K562 (cell line): ENCODE data around the gene FA2H. TPM values are rescaled to one million over a fixed set of nuclear protein-coding genes. Genes with fewer than 3 reads are reported as not detected.

Experiments used
- BRD4 ChIP-seq: fragments of 200-600 bp; sonication (generic); IDR thresholded peaks from 2 replicates; pipeline ENCODE4 v1.6.1; 2017; ENCODE audit warnings: inconsistent platforms
- CCNT2 ChIP-seq: IDR thresholded peaks from 2 replicates; pipeline ENCODE4 v1.6.1; 2011; ENCODE audit warnings: borderline replicate concordance, low read depth, mild to moderate bottlenecking, moderate library complexity, mixed read lengths, low read length; ENCODE audit not compliant: insufficient read length; ENCODE audit errors: extremely low read depth
- DPF2 ChIP-seq: fragments of 450-650 bp; IDR thresholded peaks from 2 replicates; pipeline ENCODE4 v1.6.1; 2016
- E2F6 ChIP-seq, 2 experiments: IDR thresholded peaks; 2 replicates each; pipeline ENCODE4 v1.6.1; 2011; ENCODE audit warnings: borderline replicate concordance in 1 of 2, control low read depth in 1 of 2, low read depth in 1 of 2, low read length in 1 of 2, mild to moderate bottlenecking in 1 of 2, mixed read lengths in 1 of 2, moderate library complexity in 1 of 2; ENCODE audit not compliant: insufficient read depth in 1 of 2, insufficient read length in 1 of 2, poor library complexity in 1 of 2, severe bottlenecking in 1 of 2; ENCODE audit errors: extremely low read depth in 1 of 2
- ELF4 ChIP-seq: fragments of 450-650 bp; formaldehyde crosslinking; IDR thresholded peaks from 2 replicates; pipeline ENCODE4 v1.4.0; 2022; ENCODE audit warnings: missing genetic modification characterization
- HDAC3 ChIP-seq: fragments of 450-650 bp; IDR thresholded peaks from 2 replicates; pipeline ENCODE4 v1.6.1; 2018; ENCODE audit warnings: borderline replicate concordance, mild to moderate bottlenecking, moderate library complexity; ENCODE audit not compliant: partially characterized antibody
- HDAC8 ChIP-seq: fragments of 450-650 bp; IDR thresholded peaks from 2 replicates; pipeline ENCODE4 v1.6.1; 2016; ENCODE audit warnings: mild to moderate bottlenecking, missing genetic modification characterization, moderate library complexity, missing compliant biosample characterization
- HNRNPLL ChIP-seq: fragments of 200-400 bp; formaldehyde crosslinking; IDR thresholded peaks from 2 replicates; pipeline ENCODE4 v1.6.1; 2017; ENCODE audit warnings: low read length, low read depth, mild to moderate bottlenecking; ENCODE audit not compliant: poor library complexity, severe bottlenecking
- L3MBTL2 ChIP-seq: fragments of 450-650 bp; IDR thresholded peaks from 2 replicates; pipeline ENCODE4 v1.6.1; 2016; ENCODE audit warnings: mild to moderate bottlenecking, moderate library complexity
- NFATC3 ChIP-seq: fragments of 450-650 bp; IDR thresholded peaks from 2 replicates; pipeline ENCODE4 v1.6.1; 2017; ENCODE audit warnings: mild to moderate bottlenecking
- NFRKB ChIP-seq: fragments of 450-650 bp; IDR thresholded peaks from 2 replicates; pipeline ENCODE4 v1.6.1; 2016; ENCODE audit warnings: low read depth
- PCBP2 ChIP-seq: fragments of 200-400 bp; formaldehyde crosslinking; IDR thresholded peaks from 2 replicates; pipeline ENCODE4 v1.6.1; 2018; ENCODE audit warnings: low read length, low read depth, mild to moderate bottlenecking, moderate library complexity; ENCODE audit not compliant: poor library complexity, severe bottlenecking
- PML ChIP-seq: IDR thresholded peaks from 2 replicates; pipeline ENCODE4 v1.6.1; 2012; ENCODE audit warnings: low read length, inconsistent platforms
- POLR2A ChIP-seq: fragments of 450-650 bp; conservative IDR thresholded peaks from 2 replicates; pipeline ENCODE4 v1.6.1; 2016
- RCOR1 ChIP-seq, 2 experiments: IDR thresholded peaks; 2 replicates each; pipeline ENCODE4 v1.6.1; 2012; ENCODE audit warnings: low read depth in 2 of 2, low read length in 2 of 2, borderline replicate concordance in 1 of 2, improper control_type of control experiment in 1 of 2
- SMAD4 ChIP-seq: fragments of 250-450 bp; sonication (Bioruptor Pico); conservative IDR thresholded peaks from 2 replicates; pipeline ENCODE4 v1.8.0; 2021; ENCODE audit warnings: inconsistent platforms, mild to moderate bottlenecking, moderate library complexity
- SMARCC2 ChIP-seq: fragments of 450-650 bp; IDR thresholded peaks from 2 replicates; pipeline ENCODE4 v1.6.1; 2017; ENCODE audit warnings: antibody characterized with exemption, moderate library complexity, mild to moderate bottlenecking, low read depth
- STAT5A ChIP-seq: IDR thresholded peaks from 2 replicates; pipeline ENCODE4 v1.6.1; 2012; ENCODE audit warnings: low read length, inconsistent platforms, borderline replicate concordance
- TAF1 ChIP-seq: IDR thresholded peaks from 2 replicates; pipeline ENCODE4 v1.6.1; 2011; ENCODE audit warnings: mild to moderate bottlenecking, low read length, moderate library complexity; ENCODE audit not compliant: insufficient read depth, control insufficient read depth, severe bottlenecking; ENCODE audit errors: extremely low read depth
- TAF9B ChIP-seq: fragments of 450-650 bp; IDR thresholded peaks from 2 replicates; pipeline ENCODE4 v1.6.1; 2018; ENCODE audit warnings: mild to moderate bottlenecking; ENCODE audit not compliant: partially characterized antibody
- TEAD4 ChIP-seq, 2 experiments: sonication (generic) in 1 of 2; formaldehyde crosslinking in 1 of 2; IDR thresholded peaks; 2 replicates each; pipeline versions ENCODE4 v1.6.1 to v1.8.0; 2012 to 2022; ENCODE audit warnings: borderline replicate concordance in 1 of 2, inconsistent platforms in 1 of 2, low read length in 1 of 2, mild to moderate bottlenecking in 1 of 2, missing genetic modification reagents in 1 of 2
- TGIF2 ChIP-seq: sonication (generic); formaldehyde crosslinking; IDR thresholded peaks from 2 replicates; pipeline ENCODE4 v1.8.1; 2022; ENCODE audit warnings: mild to moderate bottlenecking, missing genetic modification reagents, moderate library complexity
- TRIM24 ChIP-seq, 2 experiments: fragments of 450-650 bp; IDR thresholded peaks; 2 replicates each; pipeline ENCODE4 v1.6.1; 2016
- UBTF ChIP-seq, 2 experiments: IDR thresholded peaks; 2 replicates each; pipeline ENCODE4 v1.6.1; 2012; ENCODE audit warnings: improper control_type of control experiment in 2 of 2, low read depth in 2 of 2, low read length in 2 of 2, borderline replicate concordance in 1 of 2
- ZNF589 ChIP-seq: fragments of 200-800 bp; sonication (Bioruptor generic); IDR thresholded peaks from 2 replicates; pipeline ENCODE4 v1.6.1; 2016; ENCODE audit warnings: low read depth, missing genetic modification characterization, missing compliant biosample characterization
- ZZZ3 ChIP-seq: fragments of 450-650 bp; IDR thresholded peaks from 2 replicates; pipeline ENCODE4 v1.6.1; 2016; ENCODE audit warnings: antibody characterized with exemption, mild to moderate bottlenecking, moderate library complexity
- polyA plus RNA-seq, 8 experiments: library from polyadenylated mRNA; depleted of rRNA in 4 of 8; stranded (reverse) in 5 of 8; unstranded in 3 of 8; fragments of >200 nt; fragmentation: Nextera tagmentation in 2 of 8; fragmentation: Illumina TruSeq in 1 of 8; extraction: Ambion mirVana in 2 of 8; extraction: Trizol in 1 of 8; gene quantifications; 2 replicates each; pipeline versions ENCODE4 v1.2.1 to v1.2.3, GENCODE V29; 2011 to 2014; ENCODE audit warnings: inconsistent platforms in 1 of 8, missing spikeins in 1 of 8
- total RNA-seq, 7 experiments: library from RNA; depleted of rRNA in 6 of 7; stranded (reverse); fragments of >200 nt in 6 of 7; fragmentation: Illumina TruSeq in 2 of 7; extraction: Trizol in 2 of 7; gene quantifications; 2 replicates each; pipeline versions ENCODE4 v1.2.1 to v1.2.3, GENCODE V29; 2011 to 2021; ENCODE audit warnings: low replicate concordance in 1 of 7

Gene FA2H
- total and polyA plus RNA-seq, 9 of the 15 experiments (the other 6 are each of a cell fraction or from before 2014, with no cell fraction given), result not detected

- TF ChIP-seq CCNT2 (peak; percentile 32), TRIM24 (IDR thresholded peaks at IDR 0.05) (peak in 1 of 2 experiments; percentile 5; a peak in 1 of 4 replicates), NFATC3 (peak; percentile 46; the same call in 1 of the 2 replicates), UBTF (IDR thresholded peaks at IDR 0.05; ENCODE audit: borderline replicate concordance in 1 of 2, low read depth in 2 of 2, low read length in 2 of 2) (0 out of 4 replicates have a peak, but pooled peaks of 1 of the 2 experiments have one; percentile 39), PML (0 out of 2 replicates have a peak, but pooled peaks have one; percentile 16), TAF9B (no peak), ELF4 (no peak), PCBP2 (no peak), E2F6 (IDR thresholded peaks at IDR 0.05; ENCODE audit: borderline replicate concordance in 1 of 2, extremely low read depth in 1 of 2, insufficient read depth in 1 of 2, insufficient read length in 1 of 2, low read depth in 1 of 2, low read length in 1 of 2, poor library complexity in 1 of 2, severe bottlenecking in 1 of 2) (peak in 1 of 2 experiments; percentile 26), NFRKB (0 out of 2 replicates have a peak, but pooled peaks have one; percentile 1), STAT5A (0 out of 2 replicates have a peak, but pooled peaks have one; percentile 9), ZZZ3 (no peak), ZNF589 (0 out of 2 replicates have a peak, but pooled peaks have one; percentile 5), L3MBTL2 (0 out of 2 replicates have a peak, but pooled peaks have one; percentile 12), POLR2A (peak; percentile 11; the same call in 1 of the 2 replicates), HDAC8 (no peak), SMARCC2 (0 out of 2 replicates have a peak, but pooled peaks have one; percentile 18), TEAD4 (IDR thresholded peaks at IDR 0.05; ENCODE audit: low read length) (peak; percentile 12; the same call in 1 of the 2 replicates), TEAD4 (CRISPR knock-in tag; IDR thresholded peaks at IDR 0.05; ENCODE audit: borderline replicate concordance) (no peak), RCOR1 (IDR thresholded peaks at IDR 0.05; ENCODE audit: borderline replicate concordance in 1 of 2, low read depth in 2 of 2, low read length in 2 of 2) (0 out of 4 replicates have a peak, but pooled peaks of 1 of the 2 experiments have one; percentile 5), SMAD4 (CRISPR knock-in tag) (peak; percentile 55), HDAC3 (peak; percentile 26), DPF2 (0 out of 2 replicates have a peak, but pooled peaks have one; percentile 41), TAF1 (peak; percentile 51), BRD4 (no peak; the same call in 1 of the 2 replicates), TGIF2 (no peak), HNRNPLL (no peak)
These were observed 107.3 kb downstream of the FA2H start (continued) for GRCh38 chr16:74667255-74667700.
